ENCODE results near the gene CHST1.

The CHST1 gene

DNA sequence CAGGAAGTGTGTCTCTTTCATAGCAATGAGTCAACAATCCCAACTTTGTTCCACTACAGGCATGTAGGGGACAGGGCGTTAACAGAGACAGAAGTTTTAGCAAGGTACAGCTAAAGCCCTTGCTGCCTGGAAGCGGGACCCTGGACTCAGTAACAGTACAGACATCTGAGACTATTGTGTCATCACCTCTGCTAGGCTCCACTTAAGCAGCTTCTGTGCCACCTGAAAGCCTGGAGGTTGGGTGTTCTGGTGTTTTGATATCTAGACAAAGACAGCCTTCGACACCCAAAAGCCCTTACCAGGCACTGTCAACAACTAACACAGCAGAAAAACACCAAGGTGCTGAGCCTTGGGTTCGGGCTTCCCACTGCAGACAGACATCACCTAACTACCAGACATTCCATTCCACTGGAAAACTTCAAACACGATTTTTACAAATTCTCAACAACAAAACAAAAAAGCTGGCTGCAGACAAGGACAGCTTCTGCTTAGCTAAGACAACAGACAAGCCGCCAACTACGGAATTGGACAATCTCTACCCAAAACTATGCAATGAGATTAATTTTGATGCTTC lies 20.6 kb upstream of the CHST1 start:
- no peaks in the 10 kb centered on the region for H3K27me3 ChIP-seq (ENCODE audit: low read depth, low read length)
- H3K36me3 ChIP-seq (ENCODE audit: control insufficient read depth in 1 of 2, insufficient read depth in 2 of 2, low read length in 2 of 2), result no peaks in the 10 kb centered on the region
- H3K27ac ChIP-seq (ENCODE audit: low read length), result no peak overlapping the region
- no peaks in the 10 kb centered on the region for H3K9me3 ChIP-seq (ENCODE audit: control insufficient read depth in 1 of 2, low read length in 2 of 2)
- H3K4me1 ChIP-seq (ENCODE audit: control insufficient read depth in 1 of 2, insufficient read depth in 2 of 2, low read length in 2 of 2), result no peaks in the 10 kb centered on the region
- no peak overlapping the region for H3K4me3 ChIP-seq (ENCODE audit: low read depth in 1 of 2, low read length in 2 of 2)

DNA sequence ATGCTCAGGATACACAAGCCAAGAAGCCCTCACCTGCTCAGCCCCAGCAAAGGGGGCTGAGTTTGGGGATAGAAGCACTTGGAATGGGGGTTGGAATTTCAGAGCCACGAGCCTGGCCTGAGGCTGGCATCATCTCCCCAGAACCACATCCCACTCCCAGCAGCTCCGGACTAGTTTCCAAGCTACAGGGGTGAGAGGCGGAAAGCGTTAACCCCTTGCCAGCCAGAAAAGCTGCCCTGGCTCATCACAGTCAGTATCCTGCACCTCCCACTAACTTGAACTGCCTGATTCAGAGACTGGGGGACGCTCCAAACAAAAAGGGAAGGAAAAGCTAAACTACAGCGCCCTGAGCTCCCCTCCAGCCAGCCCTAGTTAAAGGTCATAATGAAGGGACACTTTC lies 19.0 kb upstream of the CHST1 start:
- H3K4me3 ChIP-seq (ENCODE audit: low read depth in 1 of 2, low read length in 2 of 2), result no peak overlapping the region
- H3K27me3 ChIP-seq (ENCODE audit: low read depth, low read length), result no peaks in the 10 kb centered on the region
- H3K4me1 ChIP-seq (ENCODE audit: control insufficient read depth in 1 of 2, insufficient read depth in 2 of 2, low read length in 2 of 2), result no peaks in the 10 kb centered on the region
- no peaks in the 10 kb centered on the region for H3K9me3 ChIP-seq (ENCODE audit: control insufficient read depth in 1 of 2, low read length in 2 of 2)
- H3K36me3 ChIP-seq (ENCODE audit: control insufficient read depth in 1 of 2, insufficient read depth in 2 of 2, low read length in 2 of 2), result no peaks in the 10 kb centered on the region
- H3K27ac ChIP-seq (ENCODE audit: low read length), result no peak overlapping the region

DNA sequence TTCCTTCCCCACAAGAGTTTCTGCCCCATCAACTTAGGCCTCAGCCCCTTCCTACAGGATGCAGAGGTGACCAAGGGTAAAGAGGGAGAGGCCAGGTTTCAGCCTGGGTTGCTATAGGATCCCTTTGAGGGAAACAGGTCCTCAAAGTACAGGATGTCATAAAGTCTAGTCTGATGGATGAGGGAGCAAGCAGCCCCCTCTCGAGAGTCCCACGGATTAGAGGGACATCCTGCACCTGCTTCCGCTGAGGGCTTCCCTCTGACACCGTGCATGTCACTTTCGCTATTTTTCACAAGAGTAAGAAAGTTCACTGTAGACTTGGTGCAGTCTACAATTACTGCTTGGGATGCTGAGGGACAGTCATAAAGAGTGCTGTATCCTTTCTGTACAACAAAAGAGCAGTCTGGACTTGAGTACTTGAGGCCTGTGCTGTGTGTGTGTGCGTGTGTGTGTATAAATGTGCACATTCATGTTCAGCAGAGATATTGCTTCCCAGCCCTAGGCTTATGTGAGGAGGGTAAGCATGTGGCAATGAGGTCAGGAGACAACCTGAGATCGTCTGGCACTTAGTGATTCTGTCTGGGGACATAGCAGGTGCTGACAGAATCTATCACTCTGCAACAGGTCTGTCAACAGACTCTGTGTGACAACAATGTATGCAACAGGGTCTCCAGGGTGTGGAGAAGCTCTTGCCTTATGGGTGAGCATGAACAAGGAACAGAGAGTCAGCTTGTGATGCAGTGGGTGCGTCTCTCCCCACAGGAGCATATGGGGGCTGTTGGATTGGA lies 18.0 kb upstream of the CHST1 start:
- Histone ChIP-seq H3K9me3 (ENCODE audit: control insufficient read depth in 1 of 2, low read length in 2 of 2) (no peaks in the 10 kb centered on the region), H3K27me3 (ENCODE audit: low read depth, low read length) (no peaks in the 10 kb centered on the region), H3K27ac (ENCODE audit: low read length) (no peak overlapping the region), H3K4me1 (ENCODE audit: control insufficient read depth in 1 of 2, insufficient read depth in 2 of 2, low read length in 2 of 2) (no peaks in the 10 kb centered on the region), H3K4me3 (ENCODE audit: low read depth in 1 of 2, low read length in 2 of 2) (no peak overlapping the region), H3K36me3 (ENCODE audit: control insufficient read depth in 1 of 2, insufficient read depth in 2 of 2, low read length in 2 of 2) (no peaks in the 10 kb centered on the region)

DNA sequence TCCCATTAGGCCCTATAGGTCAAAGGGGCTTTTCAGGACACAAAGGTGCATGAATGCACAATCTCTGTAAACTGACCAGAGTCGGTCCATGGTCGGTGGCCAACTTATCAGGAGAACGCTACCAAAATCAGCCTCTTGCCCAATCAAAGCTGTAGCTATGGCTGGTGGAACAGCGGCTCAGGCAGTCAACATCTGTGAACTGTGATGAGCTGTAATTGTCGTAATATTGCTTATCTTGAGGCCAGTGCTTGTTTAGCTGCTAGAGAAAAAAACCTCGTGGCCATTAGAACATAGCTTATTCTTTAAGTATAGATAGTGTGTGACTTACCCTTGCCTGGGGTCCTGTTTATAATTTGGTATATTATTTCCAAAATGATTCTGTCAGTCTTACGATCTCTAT lies 14.4 kb upstream of the CHST1 start:
- no peaks in the 10 kb centered on the region for H3K4me1 ChIP-seq (ENCODE audit: control insufficient read depth in 1 of 2, insufficient read depth in 2 of 2, low read length in 2 of 2)
- no peaks in the 10 kb centered on the region for H3K27me3 ChIP-seq (ENCODE audit: low read depth, low read length)
- H3K9me3 ChIP-seq (ENCODE audit: control insufficient read depth in 1 of 2, low read length in 2 of 2), result no peaks in the 10 kb centered on the region
- H3K27ac ChIP-seq (ENCODE audit: low read length), result no peak overlapping the region
- H3K4me3 ChIP-seq (ENCODE audit: low read depth in 1 of 2, low read length in 2 of 2), result no peak overlapping the region
- no peaks in the 10 kb centered on the region for H3K36me3 ChIP-seq (ENCODE audit: control insufficient read depth in 1 of 2, insufficient read depth in 2 of 2, low read length in 2 of 2)

DNA sequence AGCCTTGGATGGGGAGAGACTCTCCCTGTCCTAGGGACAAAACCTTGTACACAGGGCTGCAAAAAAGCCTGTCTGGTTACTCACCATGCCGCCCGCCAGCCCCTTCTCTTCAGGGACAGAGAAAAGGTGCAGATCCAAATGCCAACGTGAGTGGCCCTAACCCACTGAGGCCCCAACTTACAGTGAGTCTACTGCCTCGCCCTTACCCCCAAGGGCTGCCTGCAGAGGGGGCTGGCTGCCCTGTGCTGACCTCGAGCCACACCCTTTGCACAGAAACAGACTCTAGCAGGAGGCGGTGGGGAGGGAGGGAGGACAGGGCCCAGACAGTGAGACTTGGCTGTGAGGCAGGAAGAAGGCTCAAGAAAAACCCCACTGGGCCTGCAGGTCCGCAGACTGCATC lies 13.6 kb upstream of the CHST1 start:
- Histone ChIP-seq H3K27me3 (ENCODE audit: low read depth, low read length) (no peaks in the 10 kb centered on the region), H3K4me3 (ENCODE audit: low read depth in 1 of 2, low read length in 2 of 2) (no peak overlapping the region), H3K36me3 (ENCODE audit: control insufficient read depth in 1 of 2, insufficient read depth in 2 of 2, low read length in 2 of 2) (no peaks in the 10 kb centered on the region), H3K4me1 (ENCODE audit: control insufficient read depth in 1 of 2, insufficient read depth in 2 of 2, low read length in 2 of 2) (no peaks in the 10 kb centered on the region), H3K27ac (ENCODE audit: low read length) (no peak overlapping the region), H3K9me3 (ENCODE audit: control insufficient read depth in 1 of 2, low read length in 2 of 2) (no peaks in the 10 kb centered on the region)

DNA sequence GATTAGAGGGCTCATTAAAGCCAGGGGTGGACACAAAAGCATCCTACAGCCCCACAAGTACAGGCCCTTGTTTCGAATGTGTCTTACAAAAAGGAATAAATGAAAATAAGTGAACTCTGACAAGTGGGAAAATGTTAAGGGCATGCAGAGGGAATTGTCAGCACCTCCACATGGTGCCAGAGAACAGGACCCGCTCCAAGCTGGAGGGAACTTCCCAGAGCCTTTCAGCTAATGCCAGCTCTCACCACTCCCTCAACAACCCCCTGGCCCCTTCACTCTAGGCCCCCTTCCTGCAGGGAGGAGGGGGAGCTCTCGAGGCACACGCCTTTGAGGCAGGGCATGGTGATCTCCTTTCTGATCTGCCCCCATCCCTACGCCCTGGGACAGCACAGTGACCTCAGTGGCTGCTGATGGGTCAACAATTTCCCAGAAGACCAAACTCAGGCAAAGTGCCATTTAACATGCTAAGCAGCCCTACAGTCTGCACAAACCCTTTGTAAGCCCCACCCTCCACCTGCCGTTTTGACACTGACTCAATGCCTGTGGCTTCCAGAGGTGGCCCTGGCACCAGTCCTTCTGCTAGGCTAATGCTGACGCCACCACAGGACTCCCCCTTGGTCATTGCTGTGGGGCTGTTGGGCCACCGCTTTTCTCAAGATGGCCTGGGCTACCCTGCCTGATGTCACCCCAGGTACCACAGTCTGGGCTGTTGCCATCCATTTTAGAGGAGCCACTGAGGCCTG lies 12.5 kb upstream of the CHST1 start:
- Histone ChIP-seq H3K9me3 (ENCODE audit: control insufficient read depth in 1 of 2, low read length in 2 of 2) (no peaks in the 10 kb centered on the region), H3K27ac (ENCODE audit: low read length) (no peak overlapping the region), H3K4me3 (ENCODE audit: low read depth in 1 of 2, low read length in 2 of 2) (no peak overlapping the region), H3K4me1 (ENCODE audit: control insufficient read depth in 1 of 2, insufficient read depth in 2 of 2, low read length in 2 of 2) (no peaks in the 10 kb centered on the region), H3K36me3 (ENCODE audit: control insufficient read depth in 1 of 2, insufficient read depth in 2 of 2, low read length in 2 of 2) (no peaks in the 10 kb centered on the region), H3K27me3 (ENCODE audit: low read depth, low read length) (no peaks in the 10 kb centered on the region)

DNA sequence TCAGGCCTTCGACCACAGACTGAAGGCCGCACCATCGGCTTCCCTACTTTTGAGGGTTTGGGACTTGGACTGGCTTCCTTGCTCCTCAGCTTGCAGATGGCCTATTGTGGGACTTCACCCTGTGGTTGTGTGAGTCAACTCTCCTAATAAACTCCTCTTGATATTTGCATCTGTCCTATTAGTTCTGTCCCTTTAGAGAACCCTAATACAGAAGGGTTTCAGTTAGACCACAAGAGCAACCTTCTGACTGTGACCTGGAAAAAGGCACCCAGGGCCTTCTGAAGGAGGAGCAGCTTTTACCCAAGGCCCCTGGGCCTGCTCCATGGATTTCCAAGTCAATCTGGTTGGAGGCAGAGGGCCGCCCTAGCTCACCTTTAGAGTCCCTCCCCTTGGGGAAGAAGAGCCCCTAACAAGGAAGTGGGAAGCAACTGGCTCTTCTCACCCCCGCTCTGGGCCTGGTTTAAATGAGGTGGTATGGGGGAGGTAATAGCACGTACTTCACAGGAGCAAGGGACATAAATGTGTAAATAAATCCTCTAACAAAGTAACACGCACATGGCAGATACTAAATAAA lies 11.2 kb upstream of the CHST1 start:
- Histone ChIP-seq H3K4me1 (ENCODE audit: control insufficient read depth in 1 of 2, insufficient read depth in 2 of 2, low read length in 2 of 2) (no peaks in the 10 kb centered on the region), H3K4me3 (ENCODE audit: low read depth in 1 of 2, low read length in 2 of 2) (no peak overlapping the region), H3K36me3 (ENCODE audit: control insufficient read depth in 1 of 2, insufficient read depth in 2 of 2, low read length in 2 of 2) (no peaks in the 10 kb centered on the region), H3K27ac (ENCODE audit: low read length) (no peak overlapping the region), H3K27me3 (ENCODE audit: low read depth, low read length) (no peaks in the 10 kb centered on the region), H3K9me3 (ENCODE audit: control insufficient read depth in 1 of 2, low read length in 2 of 2) (no peaks in the 10 kb centered on the region)

DNA sequence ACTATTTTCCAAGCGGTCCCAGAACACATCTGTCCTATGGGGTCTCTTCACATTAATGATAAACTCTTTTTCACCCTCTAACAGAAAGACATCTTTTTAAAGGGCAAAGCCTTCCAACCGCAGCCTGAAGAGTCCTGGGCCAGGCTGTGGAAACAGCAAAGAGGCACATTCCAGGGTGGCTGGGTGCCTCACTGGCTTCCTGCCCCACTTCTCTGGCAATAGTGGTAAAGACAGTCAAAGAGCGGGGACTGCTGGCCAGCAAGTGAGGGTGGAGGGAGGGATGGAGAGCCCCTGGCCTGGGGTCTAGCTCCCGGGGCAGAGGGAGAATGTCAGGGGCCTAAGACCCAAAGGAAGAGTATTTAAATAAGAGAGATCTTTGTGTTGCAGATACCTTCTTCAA lies 10.2 kb upstream of the CHST1 start:
- Histone ChIP-seq H3K4me3 (ENCODE audit: low read depth in 1 of 2, low read length in 2 of 2) (no peak overlapping the region), H3K27me3 (ENCODE audit: low read depth, low read length) (no peaks in the 10 kb centered on the region), H3K36me3 (ENCODE audit: control insufficient read depth in 1 of 2, insufficient read depth in 2 of 2, low read length in 2 of 2) (no peaks in the 10 kb centered on the region), H3K9me3 (ENCODE audit: control insufficient read depth in 1 of 2, low read length in 2 of 2) (no peaks in the 10 kb centered on the region), H3K27ac (ENCODE audit: low read length) (no peak overlapping the region), H3K4me1 (ENCODE audit: control insufficient read depth in 1 of 2, insufficient read depth in 2 of 2, low read length in 2 of 2) (no peaks in the 10 kb centered on the region)

DNA sequence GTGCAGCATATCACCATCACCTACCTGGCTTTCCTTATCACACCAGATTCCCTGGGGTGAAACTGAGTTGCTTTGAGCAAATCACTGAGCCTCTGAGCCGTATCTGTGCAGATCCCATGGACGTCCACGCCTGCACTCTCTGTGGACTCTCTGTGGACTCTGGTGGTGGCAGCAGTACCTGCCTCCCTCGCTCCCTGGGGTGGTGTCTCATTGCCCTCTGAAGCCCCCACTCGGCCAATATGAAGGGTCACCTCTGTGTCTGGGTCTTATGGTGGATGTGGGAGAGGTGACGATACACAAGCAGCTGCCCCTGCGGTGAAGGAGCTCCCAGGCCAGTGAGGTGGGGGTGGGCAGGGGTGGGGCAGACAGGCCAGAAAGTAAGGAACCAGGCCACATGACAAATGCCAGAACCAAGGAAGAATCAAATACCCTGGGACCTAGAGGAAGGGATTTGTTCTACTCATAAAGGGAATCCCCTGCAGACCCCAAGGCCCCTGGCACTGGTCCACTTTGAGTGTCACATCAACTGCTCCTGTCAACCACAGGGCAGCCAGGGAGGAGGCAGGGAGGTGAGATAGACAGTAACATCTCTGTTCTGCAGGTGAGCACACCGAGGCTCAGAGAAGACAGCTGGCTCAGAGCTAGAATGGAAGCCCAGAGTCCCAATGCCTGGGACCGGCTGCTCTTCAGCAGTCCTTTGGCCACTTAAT lies 9.2 kb upstream of the CHST1 start:
- Histone ChIP-seq H3K9me3 (ENCODE audit: control insufficient read depth in 1 of 2, low read length in 2 of 2) (no peaks in the 10 kb centered on the region), H3K4me1 (ENCODE audit: control insufficient read depth in 1 of 2, insufficient read depth in 2 of 2, low read length in 2 of 2) (no peaks in the 10 kb centered on the region), H3K36me3 (ENCODE audit: control insufficient read depth in 1 of 2, insufficient read depth in 2 of 2, low read length in 2 of 2) (no peaks in the 10 kb centered on the region)

DNA sequence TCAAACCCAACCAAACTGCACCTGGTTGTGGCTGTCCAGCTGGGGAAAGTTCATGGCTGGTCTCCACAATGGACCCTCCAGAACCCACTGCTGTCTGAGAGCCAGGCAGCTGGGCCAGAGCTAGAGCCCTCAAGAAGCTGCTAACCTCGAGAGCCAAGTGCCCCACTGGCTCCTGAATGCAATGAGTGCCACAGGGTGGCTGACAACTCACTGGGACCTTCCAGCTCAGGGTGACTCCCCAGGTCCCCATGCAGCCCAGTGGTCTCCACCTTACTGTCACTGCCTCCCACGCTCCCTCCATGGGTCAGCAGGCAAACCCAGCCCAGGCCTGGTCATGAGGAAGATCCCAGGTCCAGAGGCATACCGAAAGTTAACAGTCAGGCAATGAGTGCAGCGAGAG lies 8.0 kb upstream of the CHST1 start:
- H3K27me3 ChIP-seq (ENCODE audit: low read depth, low read length), result no peaks in the 10 kb centered on the region
- no peaks in the 10 kb centered on the region for H3K36me3 ChIP-seq (ENCODE audit: control insufficient read depth in 1 of 2, insufficient read depth in 2 of 2, low read length in 2 of 2)
- no peak overlapping the region for H3K27ac ChIP-seq (ENCODE audit: low read length)
- H3K4me3 ChIP-seq (ENCODE audit: low read depth in 1 of 2, low read length in 2 of 2), result no peak overlapping the region
- H3K4me1 ChIP-seq (ENCODE audit: control insufficient read depth in 1 of 2, insufficient read depth in 2 of 2, low read length in 2 of 2), result no peaks in the 10 kb centered on the region
- H3K9me3 ChIP-seq (ENCODE audit: control insufficient read depth in 1 of 2, low read length in 2 of 2), result no peaks in the 10 kb centered on the region

More for the DNA sequence above, 9.2 kb upstream of the CHST1 start:
- no peak overlapping the region for H3K4me3 ChIP-seq (ENCODE audit: low read depth in 1 of 2, low read length in 2 of 2)
- H3K27me3 ChIP-seq (ENCODE audit: low read depth, low read length), result no peaks in the 10 kb centered on the region
- H3K27ac ChIP-seq (ENCODE audit: low read length), result no peak overlapping the region

DNA sequence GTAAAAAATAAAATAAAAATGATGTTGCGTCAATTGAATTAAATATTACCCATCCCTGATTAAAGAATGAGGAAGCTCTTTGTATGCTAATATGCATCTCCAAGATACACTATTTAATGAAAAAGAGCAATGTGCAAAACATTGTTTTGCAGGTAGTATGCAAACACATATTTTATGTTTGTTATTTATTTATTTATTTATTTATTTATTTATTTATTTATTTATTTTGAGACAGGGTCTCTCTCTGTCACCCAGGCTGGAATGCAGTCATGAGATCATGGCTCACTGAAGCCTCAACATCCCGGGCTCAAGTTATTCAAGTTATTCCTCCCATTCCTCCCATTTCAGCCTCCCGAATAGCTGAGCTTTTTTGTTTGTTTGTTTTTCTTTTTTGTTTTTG lies 7.2 kb upstream of the CHST1 start:
- H3K9me3 ChIP-seq (ENCODE audit: control insufficient read depth in 1 of 2, low read length in 2 of 2), result no peaks in the 10 kb centered on the region
- no peak overlapping the region for H3K27ac ChIP-seq (ENCODE audit: low read length)
- H3K4me1 ChIP-seq (ENCODE audit: control insufficient read depth in 1 of 2, insufficient read depth in 2 of 2, low read length in 2 of 2), result no peaks in the 10 kb centered on the region
- no peak overlapping the region for H3K4me3 ChIP-seq (ENCODE audit: low read depth in 1 of 2, low read length in 2 of 2)
- H3K36me3 ChIP-seq (ENCODE audit: control insufficient read depth in 1 of 2, insufficient read depth in 2 of 2, low read length in 2 of 2), result no peaks in the 10 kb centered on the region
- H3K27me3 ChIP-seq (ENCODE audit: low read depth, low read length), result no peaks in the 10 kb centered on the region

Measured in muscle layer of duodenum (tissue), 2 donors.